ENCODE measurements around the gene TENT4B. TPM values are rescaled to one million over a fixed set of nuclear protein-coding genes. Genes with fewer than 3 reads are reported as not detected.

Gene TENT4B
- total and polyA plus RNA-seq, 4 donors, result 4.3 to 16.3 (median 8.4) TPM

DNA sequence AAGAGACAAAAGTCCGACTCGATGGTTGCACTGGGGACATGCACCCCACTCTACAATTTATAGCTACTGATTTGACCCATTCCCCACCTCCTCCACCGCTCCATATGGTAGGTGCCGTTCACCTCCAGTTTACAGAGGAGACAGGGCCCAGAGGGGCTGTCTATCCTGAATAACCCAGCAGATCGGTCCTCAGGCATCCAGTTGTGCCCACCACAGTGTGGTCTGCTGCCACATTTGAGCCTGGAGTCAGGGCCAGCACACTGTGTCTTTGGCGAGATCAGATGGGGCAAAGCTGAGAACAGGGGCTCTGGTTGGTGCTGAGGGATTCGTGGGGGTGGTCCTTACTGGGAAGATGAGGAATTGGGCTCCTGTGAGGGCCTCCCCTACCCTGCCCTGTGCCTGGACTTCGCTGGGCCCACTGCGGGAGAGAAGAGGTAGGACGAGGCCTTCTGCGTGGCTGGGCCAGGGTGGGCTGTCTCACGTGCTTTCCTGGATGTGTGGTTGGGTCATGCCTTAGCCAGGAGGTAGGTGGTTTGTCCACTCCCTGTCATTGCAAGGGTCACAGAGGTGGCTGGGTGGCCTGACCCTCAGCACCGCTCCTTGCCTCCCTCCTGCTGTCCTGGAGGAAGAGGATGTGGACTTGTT is 116.1 kb downstream of the TENT4B start:
- TF ChIP-seq, protein P1, sequence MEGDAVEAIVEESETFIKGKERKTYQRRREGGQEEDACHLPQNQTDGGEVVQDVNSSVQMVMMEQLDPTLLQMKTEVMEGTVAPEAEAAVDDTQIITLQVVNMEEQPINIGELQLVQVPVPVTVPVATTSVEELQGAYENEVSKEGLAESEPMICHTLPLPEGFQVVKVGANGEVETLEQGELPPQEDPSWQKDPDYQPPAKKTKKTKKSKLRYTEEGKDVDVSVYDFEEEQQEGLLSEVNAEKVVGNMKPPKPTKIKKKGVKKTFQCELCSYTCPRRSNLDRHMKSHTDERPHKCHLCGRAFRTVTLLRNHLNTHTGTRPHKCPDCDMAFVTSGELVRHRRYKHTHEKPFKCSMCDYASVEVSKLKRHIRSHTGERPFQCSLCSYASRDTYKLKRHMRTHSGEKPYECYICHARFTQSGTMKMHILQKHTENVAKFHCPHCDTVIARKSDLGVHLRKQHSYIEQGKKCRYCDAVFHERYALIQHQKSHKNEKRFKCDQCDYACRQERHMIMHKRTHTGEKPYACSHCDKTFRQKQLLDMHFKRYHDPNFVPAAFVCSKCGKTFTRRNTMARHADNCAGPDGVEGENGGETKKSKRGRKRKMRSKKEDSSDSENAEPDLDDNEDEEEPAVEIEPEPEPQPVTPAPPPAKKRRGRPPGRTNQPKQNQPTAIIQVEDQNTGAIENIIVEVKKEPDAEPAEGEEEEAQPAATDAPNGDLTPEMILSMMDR (IDR thresholded peaks at IDR 0.05; ENCODE audit: control extremely low read depth, extremely low read depth), result no peak
- H3K4me3 ChIP-seq, result no peak overlapping the region
- no peak for DNase-seq

DNA sequence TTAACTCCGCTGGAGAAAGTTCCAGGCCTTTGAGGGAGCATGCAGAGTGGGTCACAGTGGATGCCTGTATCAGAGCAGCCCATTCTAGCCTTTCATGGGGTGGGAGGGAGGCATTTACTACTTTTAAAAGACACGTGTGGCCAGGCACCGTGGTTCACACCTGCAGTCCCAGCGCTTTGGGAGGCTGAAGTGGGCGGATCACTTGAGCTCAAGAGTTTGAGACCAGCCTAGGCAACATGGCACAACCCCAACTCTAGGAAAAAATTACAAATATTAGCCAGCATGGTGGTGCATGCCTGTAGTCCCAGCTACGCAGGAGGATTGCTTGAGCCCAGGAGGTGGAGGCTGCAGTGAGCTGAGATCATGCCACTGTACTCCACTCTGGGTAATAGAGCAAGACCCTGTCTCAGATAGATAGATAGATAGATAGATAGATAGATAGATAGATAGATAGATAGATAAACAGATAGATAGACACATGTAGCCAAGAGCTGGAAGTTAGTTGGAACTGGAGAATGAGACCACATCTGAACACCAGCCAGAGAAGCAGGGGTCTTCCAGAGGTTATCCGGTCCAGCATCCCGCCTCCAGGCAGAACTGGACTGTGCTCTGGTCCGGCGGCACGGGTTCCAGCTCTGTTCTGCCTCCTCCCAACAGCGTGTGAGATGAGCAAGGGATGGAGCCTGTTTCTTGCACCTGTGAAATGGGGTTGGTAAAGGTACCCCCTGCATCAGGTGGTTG is 116.8 kb downstream of the TENT4B start:
- Histone ChIP-seq H3K27ac (ENCODE audit: low read depth in 1 of 2, low read length in 1 of 2) (no peak overlapping the region), H3K36me3 (ENCODE audit: control insufficient read depth in 4 of 4, insufficient read depth in 4 of 4, low read length in 4 of 4) (no peaks in the 10 kb centered on the region), H3K4me1 (ENCODE audit: control insufficient read depth in 5 of 5, insufficient read depth in 5 of 5, low read length in 5 of 5) (peaks cover 0 to 18% (median 14%) of the 10 kb centered on the region in 5 donors), H3K27me3 (ENCODE audit: control insufficient read depth in 3 of 3, insufficient read depth in 3 of 3, low read length in 2 of 3) (no peaks in the 10 kb centered on the region), H3K9ac (ENCODE audit: insufficient read depth in 1 of 2, low read length in 2 of 2) (no peak overlapping the region), H3K4me3 (no peak overlapping the region), H3K9me3 (ENCODE audit: control insufficient read depth in 4 of 4, insufficient read depth in 3 of 4, low read length in 3 of 4) (peaks cover 0 to 2% (median 0%) of the 10 kb centered on the region in 4 donors)
- DNase-seq (no peak), ATAC-seq (ENCODE audit: insufficient read depth, low FRiP score) (no peak)
- WGBS, 2 donors, result 77 to 95% methylated on average over 12 of the region's 12 CpGs
- TF ChIP-seq, protein P1 (IDR thresholded peaks at IDR 0.05; ENCODE audit: control extremely low read depth, extremely low read depth), result no peak

More for the DNA sequence above, 116.1 kb downstream of the TENT4B start:
- Histone ChIP-seq H3K9me3 (ENCODE audit: control insufficient read depth in 4 of 4, insufficient read depth in 3 of 4, low read length in 3 of 4) (peaks cover 0 to 2% (median 0%) of the 10 kb centered on the region in 4 donors), H3K36me3 (ENCODE audit: control insufficient read depth in 4 of 4, insufficient read depth in 4 of 4, low read length in 4 of 4) (no peaks in the 10 kb centered on the region), H3K27ac (ENCODE audit: low read depth in 1 of 2, low read length in 1 of 2) (no peak overlapping the region), H3K9ac (ENCODE audit: insufficient read depth in 1 of 2, low read length in 2 of 2) (no peak overlapping the region), H3K27me3 (ENCODE audit: control insufficient read depth in 3 of 3, insufficient read depth in 3 of 3, low read length in 2 of 3) (no peaks in the 10 kb centered on the region), H3K4me1 (ENCODE audit: control insufficient read depth in 5 of 5, insufficient read depth in 5 of 5, low read length in 5 of 5) (peaks cover 0 to 18% (median 13%) of the 10 kb centered on the region in 5 donors)
- no peak for ATAC-seq (ENCODE audit: insufficient read depth, low FRiP score)
- 95 to 96% methylated on average over 13 of the region's 13 CpGs for WGBS, 2 donors

DNA sequence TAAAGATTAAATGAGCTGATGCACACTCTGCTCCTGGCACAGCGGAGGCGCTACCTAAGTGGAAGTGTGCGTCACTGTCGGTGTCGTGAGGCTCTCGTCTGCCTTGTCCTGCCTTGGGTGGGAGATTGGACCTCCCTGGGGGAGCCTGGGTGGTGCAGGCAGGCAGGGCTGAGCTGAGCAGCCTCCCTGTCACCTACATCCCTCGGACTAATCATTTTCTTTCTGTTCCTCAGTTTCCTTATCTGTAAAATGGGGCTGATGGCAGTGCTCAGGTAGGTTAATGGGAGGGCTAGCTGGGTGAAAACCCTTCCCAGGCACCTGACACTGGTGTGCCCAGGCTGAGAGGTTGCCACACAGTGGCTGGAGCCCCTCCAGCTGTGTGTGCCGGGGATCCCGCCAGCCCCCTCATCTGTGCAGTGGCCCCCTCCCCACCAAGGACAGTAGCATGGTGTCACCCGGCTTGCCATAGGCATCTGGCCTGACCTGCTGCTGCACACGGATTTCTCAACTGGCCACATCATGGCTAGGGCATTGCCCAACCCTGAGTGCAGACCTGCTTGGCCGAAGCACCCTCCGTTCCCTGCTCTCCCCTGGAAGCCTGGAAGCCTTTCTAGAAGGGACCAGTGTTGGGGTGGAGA is 117.5 kb downstream of the TENT4B start:
- no peak overlapping the region for H3K4me3 ChIP-seq
- no peaks in the 10 kb centered on the region for H3K36me3 ChIP-seq (ENCODE audit: control insufficient read depth in 4 of 4, insufficient read depth in 4 of 4, low read length in 4 of 4)
- WGBS, 2 donors, result 68 to 82% methylated on average over 13 of the region's 13 CpGs
- DNase-seq (no peak), ATAC-seq (ENCODE audit: insufficient read depth, low FRiP score) (no peak)
- no peak overlapping the region for H3K27ac ChIP-seq (ENCODE audit: low read depth in 1 of 2, low read length in 1 of 2)
- no peak overlapping the region for H3K9ac ChIP-seq (ENCODE audit: insufficient read depth in 1 of 2, low read length in 2 of 2)
- TF ChIP-seq, protein P1 (IDR thresholded peaks at IDR 0.05; ENCODE audit: control extremely low read depth, extremely low read depth), result no peak
- H3K9me3 ChIP-seq (ENCODE audit: control insufficient read depth in 4 of 4, insufficient read depth in 3 of 4, low read length in 3 of 4), result peaks cover 0 to 2% (median 0%) of the 10 kb centered on the region in 4 donors
- H3K4me1 ChIP-seq (ENCODE audit: control insufficient read depth in 5 of 5, insufficient read depth in 5 of 5, low read length in 5 of 5), result peaks cover 0 to 18% (median 12%) of the 10 kb centered on the region in 5 donors
- H3K27me3 ChIP-seq (ENCODE audit: control insufficient read depth in 3 of 3, insufficient read depth in 3 of 3, low read length in 2 of 3), result no peaks in the 10 kb centered on the region

Data from lung (tissue), 12 donors.